ENCODE data around the gene TSHZ1. TPM values are rescaled to one million over a fixed set of nuclear protein-coding genes. Genes with fewer than 3 reads are reported as not detected.

The TSHZ1 gene
- total RNA-seq, 1 donor, result 10.5 TPM

DNA sequence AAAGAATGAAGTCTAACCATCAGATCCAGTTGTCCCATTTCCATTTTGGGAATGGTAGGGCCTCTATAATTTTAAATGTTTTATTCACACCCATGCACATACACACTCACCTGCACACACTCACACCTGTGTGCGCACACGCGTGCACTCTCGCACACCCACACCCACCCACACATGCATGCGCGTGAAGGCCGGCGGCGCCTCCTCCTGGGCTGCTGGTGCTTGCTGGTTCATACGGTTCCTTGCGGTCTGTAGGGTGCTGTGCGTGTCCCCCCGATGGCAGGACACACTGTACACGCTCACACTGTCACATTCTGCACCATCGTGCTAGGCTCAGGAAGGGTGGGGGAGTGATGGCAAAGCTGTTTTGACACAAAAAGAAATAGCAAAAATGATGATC is 63.2 kb downstream of the TSHZ1 start:
- no peaks in the 10 kb centered on the region for H3K4me1 ChIP-seq (ENCODE audit: insufficient read depth, low read length)
- H3K4me2 ChIP-seq (ENCODE audit: insufficient read depth, low read length), result no peak overlapping the region
- no peak for TF ChIP-seq CTCF (IDR thresholded peaks at IDR 0.05; ENCODE audit: extremely low read depth, low read depth, low read length)
- no peak overlapping the region for H3K4me3 ChIP-seq (ENCODE audit: insufficient read depth, low read length)
- H3K36me3 ChIP-seq (ENCODE audit: insufficient read depth, low read length), result no peaks in the 10 kb centered on the region
- H3K9me3 ChIP-seq (ENCODE audit: low read depth, low read length), result no peaks in the 10 kb centered on the region
- no peak for DNase-seq (ENCODE audit: insufficient read length, low spot score, missing footprints)
- H4K20me1 ChIP-seq (ENCODE audit: insufficient read depth, low read length), result peaks cover 7% of the 10 kb centered on the region
- no peak overlapping the region for H3K27ac ChIP-seq (ENCODE audit: low read depth, low read length)
- no peaks in the 10 kb centered on the region for H3K27me3 ChIP-seq (ENCODE audit: insufficient read depth, low read length)
- peaks cover 2% of the 10 kb centered on the region for H3K79me2 ChIP-seq (ENCODE audit: insufficient read depth, low read length)
- H2AFZ ChIP-seq (ENCODE audit: low read length), result no peak overlapping the region

DNA sequence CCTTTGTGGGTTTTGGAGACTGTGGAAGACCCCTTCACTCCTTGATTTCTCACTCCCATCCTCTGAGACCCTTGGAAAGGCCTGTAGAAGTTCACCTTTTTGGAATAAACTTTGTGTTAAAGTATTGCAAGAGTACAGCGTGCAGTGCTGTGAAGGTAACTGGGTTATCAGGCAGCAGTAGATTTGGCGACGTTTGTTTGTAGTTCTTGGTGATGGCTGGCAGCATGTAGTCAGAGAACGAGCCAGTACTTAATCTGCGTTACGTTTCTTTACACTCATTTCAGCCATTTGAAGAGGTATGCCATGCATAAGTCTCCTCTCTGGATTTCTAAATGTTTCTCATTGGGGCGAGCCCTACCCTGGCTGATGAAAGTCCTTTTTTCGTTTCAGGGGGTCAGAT is 64.6 kb downstream of the TSHZ1 start:
- Histone ChIP-seq H3K4me2 (ENCODE audit: insufficient read depth, low read length) (no peak overlapping the region), H3K27me3 (ENCODE audit: insufficient read depth, low read length) (no peaks in the 10 kb centered on the region), H3K36me3 (ENCODE audit: insufficient read depth, low read length) (no peaks in the 10 kb centered on the region), H3K79me2 (ENCODE audit: insufficient read depth, low read length) (peaks cover 2% of the 10 kb centered on the region), H4K20me1 (ENCODE audit: insufficient read depth, low read length) (peaks cover 7% of the 10 kb centered on the region), H3K4me1 (ENCODE audit: insufficient read depth, low read length) (peaks cover under 1% of the 10 kb centered on the region), H2AFZ (ENCODE audit: low read length) (no peak overlapping the region), H3K9me3 (ENCODE audit: low read depth, low read length) (no peaks in the 10 kb centered on the region), H3K4me3 (ENCODE audit: insufficient read depth, low read length) (no peak overlapping the region), H3K27ac (ENCODE audit: low read depth, low read length) (no peak overlapping the region)
- DNase-seq (ENCODE audit: insufficient read length, low spot score, missing footprints), result no peak
- TF ChIP-seq CTCF (IDR thresholded peaks at IDR 0.05; ENCODE audit: extremely low read depth, low read depth, low read length), result no peak

- Histone ChIP-seq H2AFZ (ENCODE audit: low read length) (peak overlapping the region; percentile 23), H3K79me2 (ENCODE audit: insufficient read depth, low read length) (peaks cover 2% of the 10 kb centered on the region), H3K9me3 (ENCODE audit: low read depth, low read length) (no peaks in the 10 kb centered on the region), H3K36me3 (ENCODE audit: insufficient read depth, low read length) (no peaks in the 10 kb centered on the region), H3K4me2 (ENCODE audit: insufficient read depth, low read length) (no peak overlapping the region), H3K27ac (ENCODE audit: low read depth, low read length) (no peak overlapping the region), H3K4me1 (ENCODE audit: insufficient read depth, low read length) (peaks cover 6% of the 10 kb centered on the region), H3K27me3 (ENCODE audit: insufficient read depth, low read length) (no peaks in the 10 kb centered on the region), H4K20me1 (ENCODE audit: insufficient read depth, low read length) (peaks cover 11% of the 10 kb centered on the region), H3K4me3 (ENCODE audit: insufficient read depth, low read length) (no peak overlapping the region)
- DNase-seq (ENCODE audit: insufficient read length, low spot score, missing footprints), result peak; percentile 84
- TF ChIP-seq CTCF (IDR thresholded peaks at IDR 0.05; ENCODE audit: extremely low read depth, low read depth, low read length), result no peak
These were observed 66.4 kb downstream of the TSHZ1 start for GRCh38 chr18:75276818-75277609.

DNA sequence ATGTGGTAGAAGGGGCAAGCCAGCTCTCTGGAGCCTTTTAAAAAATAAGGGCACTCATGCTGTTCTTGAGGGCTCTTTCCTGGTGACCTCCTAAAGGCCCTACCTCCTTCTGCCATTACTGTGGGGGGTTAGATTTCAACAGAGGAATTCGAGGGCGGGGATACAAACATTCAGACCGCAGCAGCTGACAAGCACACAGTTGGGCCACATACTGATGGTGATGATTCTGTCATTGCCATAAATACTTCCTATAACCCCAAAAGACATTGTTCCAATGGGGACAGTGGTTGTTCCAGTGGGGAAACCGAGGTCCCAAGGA is 67.0 kb downstream of the TSHZ1 start:
- Histone ChIP-seq H3K79me2 (ENCODE audit: insufficient read depth, low read length) (peaks cover 2% of the 10 kb centered on the region), H3K27ac (ENCODE audit: low read depth, low read length) (no peak overlapping the region)

More for the DNA sequence above, 67.0 kb downstream of the TSHZ1 start:
- H4K20me1 ChIP-seq (ENCODE audit: insufficient read depth, low read length), result peaks cover 14% of the 10 kb centered on the region
- no peak for TF ChIP-seq CTCF (IDR thresholded peaks at IDR 0.05; ENCODE audit: extremely low read depth, low read depth, low read length)
- no peak overlapping the region for H3K4me2 ChIP-seq (ENCODE audit: insufficient read depth, low read length)
- DNase-seq (ENCODE audit: insufficient read length, low spot score, missing footprints), result no peak
- no peaks in the 10 kb centered on the region for H3K36me3 ChIP-seq (ENCODE audit: insufficient read depth, low read length)
- H3K27me3 ChIP-seq (ENCODE audit: insufficient read depth, low read length), result no peaks in the 10 kb centered on the region
- H3K9me3 ChIP-seq (ENCODE audit: low read depth, low read length), result no peaks in the 10 kb centered on the region
- peaks cover 6% of the 10 kb centered on the region for H3K4me1 ChIP-seq (ENCODE audit: insufficient read depth, low read length)
- no peak overlapping the region for H3K4me3 ChIP-seq (ENCODE audit: insufficient read depth, low read length)
- no peak overlapping the region for H2AFZ ChIP-seq (ENCODE audit: low read length)
